Naive thymus-derived CD8-positive, alpha-beta T cell (primary cell): ENCODE measurements around the gene CHL1. TPM values are rescaled to one million over a fixed set of nuclear protein-coding genes. Genes with fewer than 3 reads are reported as not detected.
A peak's percentile ranks its signal among the peaks of the same experiment; 100 is the strongest.

Experiments used
- ATAC-seq, 2 donors: fragments of 150-1000 bp; cut with Tn5 transposase in 1 of 2; sonication (Bioruptor Pico), chemical (Tn5 transposase) in 1 of 2; 1 replicate in 1 of 2; 2 replicates in 1 of 2; pipeline ENCODE4 v1.10.0; 2021; ENCODE audit warnings: mild to moderate bottlenecking in 2 of 2, moderate library complexity in 2 of 2
- POLR2A ChIA-PET: fragments of 350-600 bp; sonication (Branson Sonifier 250); formaldehyde crosslinking; loops from one replicate; lab custom pipeline; 2021; ENCODE audit warnings: antibody characterized with exemption; lab: Charles Lee
- DNase-seq, 10 donors: peaks; one replicate each; pipeline versions ENCODE4 v3.0.0 to v3.0.0-alpha.2; 2020 to 2022
- H3K27ac Mint-ChIP-seq, 10 donors: one replicate each; pipeline ENCODE4 v1.8.0; 2020 to 2022; ENCODE audit warnings: mild to moderate bottlenecking in 10 of 10, mixed read lengths in 10 of 10, moderate library complexity in 4 of 10, inconsistent platforms in 1 of 10
- H3K27me3 Mint-ChIP-seq, 5 donors: one replicate each; pipeline ENCODE4 v1.8.0; 2021 to 2022; ENCODE audit warnings: mixed read lengths in 5 of 5
- H3K36me3 Mint-ChIP-seq, 3 donors: one replicate each; pipeline ENCODE4 v1.8.0; 2020 to 2022; ENCODE audit warnings: mixed read lengths in 3 of 3, mild to moderate bottlenecking in 2 of 3, inconsistent platforms in 1 of 3
- H3K4me1 Mint-ChIP-seq, 4 donors: one replicate each; pipeline ENCODE4 v1.8.0; 2021 to 2022; ENCODE audit warnings: mixed read lengths in 4 of 4
- H3K4me3 Mint-ChIP-seq, 10 donors: one replicate each; pipeline ENCODE4 v1.8.0; 2020 to 2022; ENCODE audit warnings: mild to moderate bottlenecking in 10 of 10, mixed read lengths in 10 of 10, moderate library complexity in 6 of 10, inconsistent platforms in 1 of 10
- H3K9me3 Mint-ChIP-seq, 9 donors: one replicate each; pipeline ENCODE4 v1.8.0; 2020 to 2022; ENCODE audit warnings: mixed read lengths in 9 of 9, mild to moderate bottlenecking in 3 of 9, inconsistent platforms in 1 of 9, moderate library complexity in 1 of 9
- polyA plus RNA-seq, 3 donors: library from polyadenylated mRNA; unstranded; fragments of 300-500 nt; fragmentation: Illumina TruSeq; gene quantifications; one replicate each; pipeline ENCODE4 v1.2.3, GENCODE V29; 2021
- total RNA-seq, 8 experiments: library from RNA in 2 of 8; stranded (reverse) in 2 of 8; gene quantifications; one replicate each; pipeline ENCODE4 v1.2.3 and lab custom pipeline; 2021 to 2026

The CHL1 gene
- total and polyA plus RNA-seq, 5 experiments from 2014 or later = 0.33 to 0.60 TPM; not detected in 3

DNA sequence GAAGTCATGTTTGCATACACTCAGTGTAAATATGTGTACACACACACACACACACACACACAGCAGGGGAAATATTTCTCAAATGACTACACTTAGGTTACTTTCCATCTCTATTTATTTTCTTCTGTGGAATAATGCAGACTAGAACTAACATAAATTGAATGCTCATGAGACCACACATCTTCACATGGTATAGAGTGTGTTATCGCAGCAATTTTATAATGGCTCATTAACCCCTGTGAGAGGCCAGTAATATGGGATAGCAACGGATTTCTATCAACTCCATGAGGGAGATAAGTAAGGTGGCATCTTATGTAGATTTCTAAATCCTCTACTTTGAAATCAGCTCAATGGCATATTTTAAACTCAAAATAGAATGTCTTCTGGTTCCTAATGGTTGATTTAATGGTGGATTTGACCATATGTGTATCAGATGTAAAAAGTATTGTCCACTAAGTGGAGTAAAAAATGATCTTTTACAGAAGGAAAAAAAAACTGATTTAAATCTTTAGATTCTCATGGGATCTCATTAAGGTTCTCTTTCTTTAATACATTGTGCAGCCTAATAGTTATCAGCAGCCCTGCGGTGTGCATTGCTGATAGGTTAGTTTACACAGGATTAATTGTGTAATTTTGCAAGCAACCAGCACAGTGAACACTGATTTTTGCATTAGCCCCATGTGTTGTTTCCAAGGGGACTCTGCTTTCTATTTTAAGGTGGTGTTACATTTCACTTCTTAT lies 32.0 kb downstream of the CHL1 start:
- DNase-seq = no peak
- Mint-ChIP-seq H3K27ac (no peak overlapping the region), H3K9me3 (peaks cover 2 to 12% (median 5%) of the 10 kb centered on the region in 9 donors), H3K36me3 (peaks cover 0 to under 1% (median 0%) of the 10 kb centered on the region in 3 donors), H3K27me3 (peaks cover 0 to 3% (median 2%) of the 10 kb centered on the region in 5 donors), H3K4me3 (no peak overlapping the region), H3K4me1 (no peaks in the 10 kb centered on the region)
- no peak for ATAC-seq
- POLR2A ChIA-PET = no interaction called here

GRCh38 chr3:229183-229661 lies 32.7 kb downstream of the CHL1 start:
- Mint-ChIP-seq H3K4me1 (no peaks in the 10 kb centered on the region), H3K27ac (no peak overlapping the region), H3K9me3 (peaks cover 0 to 9% (median 4%) of the 10 kb centered on the region in 9 donors), H3K27me3 (peaks cover 0 to 3% (median 2%) of the 10 kb centered on the region in 5 donors), H3K36me3 (no peaks in the 10 kb centered on the region), H3K4me3 (no peak overlapping the region)
- POLR2A ChIA-PET = no interaction called here
- DNase-seq (no peak), ATAC-seq (no peak)

GRCh38 chr3:236881-237280 lies 40.3 kb downstream of the CHL1 start:
- peaks cover 0 to 4% (median 0%) of the 10 kb centered on the region in 5 donors for H3K27me3 Mint-ChIP-seq
- ATAC-seq (no peak), DNase-seq (no peak)
- POLR2A ChIA-PET = no interaction called here
- no peaks in the 10 kb centered on the region for H3K36me3 Mint-ChIP-seq
- H3K27ac Mint-ChIP-seq = no peak overlapping the region
- peaks cover 0 to 6% (median 2%) of the 10 kb centered on the region in 9 donors for H3K9me3 Mint-ChIP-seq
- no peak overlapping the region for H3K4me3 Mint-ChIP-seq
- no peaks in the 10 kb centered on the region for H3K4me1 Mint-ChIP-seq

GRCh38 chr3:242602-243355 lies 46.2 kb downstream of the CHL1 start:
- Mint-ChIP-seq H3K27ac (no peak overlapping the region), H3K4me1 (no peaks in the 10 kb centered on the region), H3K27me3 (peaks cover 0 to 4% (median 0%) of the 10 kb centered on the region in 5 donors), H3K9me3 (peaks cover 0 to 8% (median 2%) of the 10 kb centered on the region in 9 donors), H3K36me3 (no peaks in the 10 kb centered on the region), H3K4me3 (no peak overlapping the region)
- DNase-seq (no peak), ATAC-seq (no peak)
- POLR2A ChIA-PET = no interaction called here

GRCh38 chr3:243356-243725 lies 46.8 kb downstream of the CHL1 start:
- POLR2A ChIA-PET = no interaction called here
- Mint-ChIP-seq H3K36me3 (no peaks in the 10 kb centered on the region), H3K27ac (no peak overlapping the region), H3K9me3 (peaks cover 0 to 8% (median 2%) of the 10 kb centered on the region in 9 donors), H3K4me1 (no peaks in the 10 kb centered on the region), H3K27me3 (peaks cover 0 to 4% (median 0%) of the 10 kb centered on the region in 5 donors), H3K4me3 (no peak overlapping the region)
- ATAC-seq (no peak), DNase-seq (no peak)

- POLR2A ChIA-PET = no interaction called here
- no peak overlapping the region for H3K4me3 Mint-ChIP-seq
- peaks cover 0 to 4% (median 0%) of the 10 kb centered on the region in 5 donors for H3K27me3 Mint-ChIP-seq
- peaks cover 0 to 8% (median 2%) of the 10 kb centered on the region in 9 donors for H3K9me3 Mint-ChIP-seq
- ATAC-seq (no peak), DNase-seq (no peak)
- H3K36me3 Mint-ChIP-seq = no peaks in the 10 kb centered on the region
- peaks cover 0 to 4% (median 2%) of the 10 kb centered on the region in 4 donors for H3K4me1 Mint-ChIP-seq
- H3K27ac Mint-ChIP-seq = no peak overlapping the region
Observed at GRCh38 chr3:244041-244440, 47.5 kb downstream of the CHL1 start.

DNA sequence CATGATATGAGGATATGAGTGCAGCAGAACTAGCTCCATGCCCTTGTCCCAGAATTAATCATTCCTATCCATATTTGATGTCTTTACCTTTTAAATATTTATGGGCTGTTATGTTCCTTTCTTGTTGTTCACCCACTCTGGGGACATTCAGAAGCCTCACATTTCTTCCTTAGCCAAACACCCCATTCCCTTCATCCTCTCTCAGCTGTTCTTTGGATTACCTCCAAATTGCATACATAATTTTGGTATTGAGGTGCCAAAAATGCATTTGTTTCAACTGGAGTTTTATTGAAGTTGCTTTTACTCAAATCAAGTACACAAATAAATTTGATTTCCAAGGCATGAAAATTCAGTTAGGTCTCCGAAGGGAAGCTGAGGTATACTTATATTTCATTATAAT lies 51.4 kb downstream of the CHL1 start:
- no peak overlapping the region for H3K4me3 Mint-ChIP-seq
- H3K27ac Mint-ChIP-seq = no peak overlapping the region
- H3K9me3 Mint-ChIP-seq = peaks cover 0 to 4% (median 0%) of the 10 kb centered on the region in 9 donors
- H3K4me1 Mint-ChIP-seq = peaks cover 0 to 14% (median 5%) of the 10 kb centered on the region in 4 donors
- H3K36me3 Mint-ChIP-seq = no peaks in the 10 kb centered on the region
- ATAC-seq = no peak
- POLR2A ChIA-PET = no interaction called here
- no peaks in the 10 kb centered on the region for H3K27me3 Mint-ChIP-seq
- no peak for DNase-seq

DNA sequence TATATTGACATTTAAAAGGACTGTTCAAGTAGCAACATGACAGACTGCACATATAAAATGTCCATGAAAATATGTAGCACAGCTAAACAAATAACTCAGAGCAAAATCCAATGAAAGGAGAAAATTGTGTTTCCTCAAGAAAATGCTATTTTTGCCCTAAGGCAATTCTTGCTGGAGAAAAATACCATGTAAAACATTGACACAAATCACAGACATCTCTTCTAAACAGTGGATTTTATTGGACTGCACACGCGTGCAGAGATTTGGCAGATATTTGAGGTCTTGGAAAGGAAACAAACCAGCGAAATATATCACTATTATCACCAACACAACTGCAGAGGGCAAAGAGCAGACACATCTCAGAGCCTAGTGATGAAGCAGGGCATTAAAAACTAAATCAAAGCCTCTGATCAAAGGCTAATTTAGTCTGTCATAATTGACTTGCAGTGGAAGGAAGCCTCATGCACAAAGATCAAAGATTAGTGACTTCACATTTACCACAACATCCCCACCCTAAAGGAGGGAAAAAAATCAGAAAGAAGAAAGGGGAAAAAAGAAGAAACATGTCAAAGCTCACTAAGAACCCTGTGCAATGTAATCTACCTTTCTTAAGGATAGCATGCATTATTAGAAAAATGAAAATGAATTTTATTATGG lies 52.4 kb downstream of the CHL1 start:
- Mint-ChIP-seq H3K4me3 (no peak overlapping the region), H3K4me1 (peaks cover 0 to 14% (median 5%) of the 10 kb centered on the region in 4 donors), H3K36me3 (no peaks in the 10 kb centered on the region), H3K9me3 (peaks cover 0 to 6% (median 0%) of the 10 kb centered on the region in 9 donors), H3K27ac (no peak overlapping the region), H3K27me3 (no peaks in the 10 kb centered on the region)
- POLR2A ChIA-PET = no interaction called here
- DNase-seq (peak in 2 of 10 donors; percentile 7), ATAC-seq (peak in 1 of 2 donors; percentile 85)

DNA sequence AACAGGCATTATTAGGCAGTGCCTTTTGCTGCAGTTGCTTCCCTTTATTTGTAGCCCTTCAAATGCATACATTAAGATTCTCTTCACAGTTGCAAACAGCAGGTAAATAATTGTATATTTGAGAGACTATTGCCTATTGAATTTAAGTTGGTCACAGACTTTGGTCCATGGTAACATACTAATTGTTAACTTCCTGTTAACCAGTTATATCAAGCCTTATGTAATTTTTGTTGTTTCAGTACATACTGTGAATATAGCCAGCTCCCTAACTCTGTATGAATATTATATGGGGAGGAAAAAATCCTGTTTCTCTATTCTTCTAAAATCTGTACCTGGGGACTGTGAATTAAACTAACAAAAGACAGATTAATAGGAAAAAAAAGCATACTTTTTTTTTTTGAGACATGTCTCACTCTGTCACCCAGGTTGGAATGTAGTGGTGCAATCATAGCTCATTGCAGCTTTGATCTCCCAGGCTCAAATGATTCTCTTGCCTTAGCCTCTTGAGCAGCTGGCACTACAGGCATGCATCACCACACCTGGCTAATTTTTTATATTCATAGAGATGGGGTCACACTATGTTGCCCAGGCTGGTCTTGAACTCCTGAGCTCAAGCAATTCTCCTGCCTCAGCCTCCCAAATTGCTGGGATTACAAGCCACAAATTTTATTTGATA lies 53.2 kb downstream of the CHL1 start:
- POLR2A ChIA-PET = no interaction called here
- no peaks in the 10 kb centered on the region for H3K36me3 Mint-ChIP-seq
- no peaks in the 10 kb centered on the region for H3K27me3 Mint-ChIP-seq
- H3K27ac Mint-ChIP-seq = no peak overlapping the region
- peaks cover 0 to 14% (median 5%) of the 10 kb centered on the region in 4 donors for H3K4me1 Mint-ChIP-seq
- peaks cover 0 to 7% (median 0%) of the 10 kb centered on the region in 9 donors for H3K9me3 Mint-ChIP-seq
- DNase-seq (no peak), ATAC-seq (no peak)
- H3K4me3 Mint-ChIP-seq = no peak overlapping the region

- Mint-ChIP-seq H3K4me3 (no peak overlapping the region), H3K27ac (no peak overlapping the region), H3K36me3 (no peaks in the 10 kb centered on the region), H3K27me3 (no peaks in the 10 kb centered on the region), H3K4me1 (no peaks in the 10 kb centered on the region), H3K9me3 (peaks cover 0 to 11% (median 0%) of the 10 kb centered on the region in 9 donors)
- ATAC-seq (no peak), DNase-seq (no peak)
- POLR2A ChIA-PET = no interaction called here
Observed at GRCh38 chr3:256501-256900, 59.9 kb downstream of the CHL1 start.

GRCh38 chr3:257826-258225 lies 61.3 kb downstream of the CHL1 start:
- Mint-ChIP-seq H3K27me3 (no peaks in the 10 kb centered on the region), H3K4me3 (no peak overlapping the region), H3K36me3 (no peaks in the 10 kb centered on the region), H3K27ac (no peak overlapping the region), H3K9me3 (peaks cover 0 to 11% (median under 1%) of the 10 kb centered on the region in 9 donors), H3K4me1 (no peaks in the 10 kb centered on the region)
- POLR2A ChIA-PET = no interaction called here
- no peak for DNase-seq
- ATAC-seq = no peak

DNA sequence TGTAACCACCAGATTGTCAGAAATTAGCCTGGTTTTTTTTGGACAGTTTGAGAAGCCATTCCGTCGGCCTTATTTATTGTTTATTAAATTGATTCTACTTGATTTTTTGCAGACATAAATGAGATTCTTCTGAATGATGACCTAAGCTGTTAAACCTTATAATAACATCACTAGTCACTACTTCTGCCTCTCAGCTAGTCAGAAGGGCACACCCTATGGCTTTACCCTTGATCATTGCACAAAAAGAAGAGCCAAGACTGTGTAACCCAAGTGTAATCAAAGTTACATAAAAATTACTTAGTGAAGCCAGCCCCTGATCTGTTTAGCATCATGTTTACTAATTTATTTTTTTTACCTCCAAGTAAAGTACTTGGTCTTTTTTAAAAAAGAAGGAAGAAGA lies 64.3 kb downstream of the CHL1 start:
- ATAC-seq (no peak), DNase-seq (no peak)
- H3K36me3 Mint-ChIP-seq = peaks cover 0 to 5% (median 0%) of the 10 kb centered on the region in 3 donors
- no peaks in the 10 kb centered on the region for H3K4me1 Mint-ChIP-seq
- H3K4me3 Mint-ChIP-seq = no peak overlapping the region
- POLR2A ChIA-PET = no interaction called here
- H3K27me3 Mint-ChIP-seq = no peaks in the 10 kb centered on the region
- peaks cover 0 to 9% (median 0%) of the 10 kb centered on the region in 9 donors for H3K9me3 Mint-ChIP-seq
- H3K27ac Mint-ChIP-seq = no peak overlapping the region
